Motor neuron (in vitro differentiated cells): ENCODE measurements around the gene TLK2. TPM values are rescaled to one million over a fixed set of nuclear protein-coding genes. Genes with fewer than 3 reads are reported as not detected.

Source experiments
- ATAC-seq, 8 experiments: fragments of 200-7000 bp; cut with Tn5 transposase; replicated peaks in 6 of 8; 2 replicates each; pipeline ENCODE4 v1.8.0; 2021; ENCODE audit warnings: mild to moderate bottlenecking in 8 of 8, moderate library complexity in 8 of 8
- H3K27ac ChIP-seq, 2 donors: fragments of 250-450 bp; sonication (Bioruptor Pico); 2 replicates each; pipeline ENCODE4 v1.9.0; 2021; ENCODE audit warnings: antibody characterized with exemption in 2 of 2, mild to moderate bottlenecking in 2 of 2, moderate library complexity in 1 of 2
- H3K4me1 ChIP-seq, 2 donors: fragments of 250-450 bp; sonication (Bioruptor Pico); replicated peaks in 1 of 2; 2 replicates each; pipeline ENCODE4 v1.6.1; 2021; ENCODE audit warnings: antibody characterized with exemption in 2 of 2, mild to moderate bottlenecking in 2 of 2, moderate library complexity in 1 of 2
- H3K4me3 ChIP-seq, 5 donors: fragments of 250-450 bp; sonication (Bioruptor Pico); 2 replicates each; pipeline ENCODE4 v1.9.0; 2021; ENCODE audit warnings: antibody characterized with exemption in 5 of 5, mild to moderate bottlenecking in 5 of 5, moderate library complexity in 4 of 5
- WGBS, 10 experiments: fragments of 450-650 bp; shearing (Covaris generic); methylation state at CpG; one replicate each; pipeline ENCODE4 v1.0.0; 2022; 5-methylcytosine and 5-hydroxymethylcytosine counted together
- in situ Hi-C, 9 experiments: fragments of 400-800 bp; cut with MboI; loops; one replicate each; pipeline ENCODE4 v1.15.0; 2021; ENCODE audit warnings: low sequenced_read_pairs in 9 of 9, low pct_unique_long_range_greater_than_20kb in 2 of 9; ENCODE audit not compliant: unreplicated experiment in 9 of 9
- total RNA-seq, 8 experiments: library from RNA; unstranded; fragments of 300-600 nt; gene quantifications; 2 replicates each; pipeline versions ENCODE4 v1.2.3 to v1.2.4, GENCODE V29; 2022

TLK2 gene
- total RNA-seq, 8 experiments from 2014 or later: 25.2 to 54.5 (median 49.5) TPM

- in situ Hi-C loops: no loop called here
- Histone ChIP-seq H3K4me1 (peaks cover 11 to 13% of the 10 kb centered on the region in 2 donors), H3K27ac (no peak overlapping the region), H3K4me3 (no peak overlapping the region)
- ATAC-seq: peak in 6 of 8 experiments; percentile 8 to 63 (median 18)
- WGBS, 10 experiments: 33 to 100% (median 72%) methylated on average over 1 to 5 of the region's 6 CpGs; no CpG with 5 or more reads in 2 of the 10 experiments
Observed at GRCh38 chr17:62617894-62618472, 139.4 kb downstream of the TLK2 start.

- Histone ChIP-seq H3K4me3 (no peak overlapping the region), H3K4me1 (peaks cover 11 to 13% of the 10 kb centered on the region in 2 donors), H3K27ac (no peak overlapping the region)
- in situ Hi-C loops: no loop called here
- 45 to 100% (median 100%) methylated on average over 1 to 9 of the region's 17 CpGs; no CpG with 5 or more reads in 5 of the 10 experiments for WGBS, 10 experiments
- ATAC-seq: peak in 1 of 8 experiments; percentile 8
Observed at GRCh38 chr17:62618647-62619416, 140.2 kb downstream of the TLK2 start.

GRCh38 chr17:62619417-62620155, 141.0 kb downstream of the TLK2 start:
- H3K27ac ChIP-seq: no peak overlapping the region
- H3K4me1 ChIP-seq: peaks cover 11 to 13% of the 10 kb centered on the region in 2 donors
- H3K4me3 ChIP-seq: no peak overlapping the region
- peak in 2 of 8 experiments; percentile 30 to 47 for ATAC-seq
- 0 to 100% (median 80%) methylated on average over 1 to 7 of the region's 10 CpGs; no CpG with 5 or more reads in 4 of the 10 experiments for WGBS, 10 experiments
- in situ Hi-C loops: no loop called here

- in situ Hi-C loops: no loop called here
- Histone ChIP-seq H3K27ac (no peak overlapping the region), H3K4me1 (peaks cover 11 to 13% of the 10 kb centered on the region in 2 donors), H3K4me3 (no peak overlapping the region)
- 74 to 100% (median 95%) methylated on average over 2 to 7 of the region's 11 CpGs for WGBS, 10 experiments
- no peak for ATAC-seq
Observed at GRCh38 chr17:62621223-62621622, 142.6 kb downstream of the TLK2 start.

GRCh38 chr17:62625184-62625869, 146.7 kb downstream of the TLK2 start:
- no peak for ATAC-seq
- in situ Hi-C loops: no loop called here
- Histone ChIP-seq H3K27ac (no peak overlapping the region), H3K4me3 (no peak overlapping the region), H3K4me1 (peaks cover 9 to 19% of the 10 kb centered on the region in 2 donors)
- 88 to 100% (median 93%) methylated on average over 3 to 11 of the region's 19 CpGs; no CpG with 5 or more reads in 3 of the 10 experiments for WGBS, 10 experiments

DNA sequence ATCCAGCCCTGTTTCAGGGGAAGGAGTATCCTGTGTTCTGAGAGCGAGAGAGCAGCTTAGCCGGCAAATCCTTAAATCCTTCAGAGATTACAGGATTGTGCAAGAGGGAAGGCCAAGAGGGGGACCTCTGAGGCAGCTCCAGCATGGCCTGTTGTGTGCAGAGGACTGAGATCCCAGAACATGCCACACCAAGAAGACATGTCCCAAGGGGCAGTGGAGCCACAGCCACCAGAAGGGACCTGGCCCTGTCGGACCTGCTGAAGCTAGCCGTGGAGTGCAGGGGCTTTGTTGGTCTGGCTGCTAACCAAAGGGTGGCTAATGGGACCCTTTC, 147.2 kb downstream of the TLK2 start:
- no peak overlapping the region for H3K27ac ChIP-seq
- in situ Hi-C loops: no loop called here
- 80 to 100% (median 87%) methylated on average over 1 to 4 of the region's 4 CpGs; no CpG with 5 or more reads in 7 of the 10 experiments for WGBS, 10 experiments
- no peak overlapping the region for H3K4me3 ChIP-seq
- ATAC-seq: no peak
- H3K4me1 ChIP-seq: peaks cover 9 to 19% of the 10 kb centered on the region in 2 donors

- peaks cover 9 to 20% of the 10 kb centered on the region in 2 donors for H3K4me1 ChIP-seq
- H3K4me3 ChIP-seq: peak overlapping the region; percentile 43 to 62 (median 59)
- peak overlapping the region; percentile 40 to 62 for H3K27ac ChIP-seq
- 0 to 62% (median 42%) methylated on average over 1 to 3 of the region's 21 CpGs; no CpG with 5 or more reads in 3 of the 10 experiments for WGBS, 10 experiments
- peak in 7 of 8 experiments; percentile 3 to 45 (median 27) for ATAC-seq
- in situ Hi-C loops: no loop called here
Observed at GRCh38 chr17:62626719-62627218, 148.1 kb downstream of the TLK2 start.

DNA sequence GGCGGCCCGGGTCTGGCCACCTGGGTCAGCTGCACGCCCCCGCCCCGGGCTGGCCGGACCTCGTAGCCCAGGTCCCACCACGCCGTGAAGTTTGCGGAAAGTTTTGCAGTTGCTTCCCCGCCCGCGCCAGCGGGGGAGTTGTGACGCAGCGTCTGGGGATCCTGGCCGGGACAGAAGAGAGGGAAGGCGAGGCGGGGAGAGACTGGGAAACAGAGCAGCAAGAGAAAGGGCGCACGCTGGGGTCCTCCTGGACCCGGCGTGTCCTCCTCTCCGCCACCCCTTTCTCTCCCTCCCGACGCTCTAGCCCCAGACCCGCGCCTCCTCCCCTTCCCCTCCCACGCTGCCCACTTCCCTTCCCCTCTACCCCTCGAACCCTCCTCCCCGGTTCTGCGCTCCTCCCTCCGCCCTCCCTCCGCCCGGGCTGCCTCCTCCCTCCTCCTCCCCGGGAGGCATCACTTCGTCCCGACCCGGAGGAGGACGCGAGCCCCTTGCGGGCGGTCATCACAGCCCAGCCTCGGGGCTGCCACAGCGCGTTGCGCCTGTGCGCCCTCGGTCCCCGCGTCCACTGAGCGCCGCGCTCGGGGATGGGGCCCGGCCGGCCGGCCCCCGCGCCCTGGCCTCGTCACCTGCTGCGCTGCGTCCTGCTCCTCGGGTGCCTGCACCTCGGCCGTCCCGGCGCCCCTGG, 148.7 kb downstream of the TLK2 start, which contains the start of gene MRC2:
Gene MRC2 (plus strand): TSS at position 452 of the 685 bp plus-strand sequence. CDS start 133 bp downstream, at position 585.
- peak; percentile 45 to 75 (median 69) for ATAC-seq
- in situ Hi-C loops: no loop called here
- Histone ChIP-seq H3K4me1 (peaks cover 12 to 24% of the 10 kb centered on the region in 2 donors), H3K4me3 (peak within 1 kb of the TSS; percentile 43 to 62 (median 59)), H3K27ac (peak within 1 kb of the TSS; percentile 40 to 62)
- no CpG with 5 or more reads among the region's 68 CpGs for WGBS, 10 experiments

- Histone ChIP-seq H3K27ac (peak overlapping the region in 1 of 2 donors; percentile 62), H3K4me3 (peak overlapping the region; percentile 43 to 62 (median 59)), H3K4me1 (peaks cover 19 to 31% of the 10 kb centered on the region in 2 donors)
- WGBS, 10 experiments: 0% methylated on average over 3 to 5 of the region's 61 CpGs; no CpG with 5 or more reads in 8 of the 10 experiments
- peak; percentile 21 to 48 (median 40) for ATAC-seq
- in situ Hi-C loops: no loop called here
Observed at GRCh38 chr17:62627904-62628633, 149.4 kb downstream of the TLK2 start.

DNA sequence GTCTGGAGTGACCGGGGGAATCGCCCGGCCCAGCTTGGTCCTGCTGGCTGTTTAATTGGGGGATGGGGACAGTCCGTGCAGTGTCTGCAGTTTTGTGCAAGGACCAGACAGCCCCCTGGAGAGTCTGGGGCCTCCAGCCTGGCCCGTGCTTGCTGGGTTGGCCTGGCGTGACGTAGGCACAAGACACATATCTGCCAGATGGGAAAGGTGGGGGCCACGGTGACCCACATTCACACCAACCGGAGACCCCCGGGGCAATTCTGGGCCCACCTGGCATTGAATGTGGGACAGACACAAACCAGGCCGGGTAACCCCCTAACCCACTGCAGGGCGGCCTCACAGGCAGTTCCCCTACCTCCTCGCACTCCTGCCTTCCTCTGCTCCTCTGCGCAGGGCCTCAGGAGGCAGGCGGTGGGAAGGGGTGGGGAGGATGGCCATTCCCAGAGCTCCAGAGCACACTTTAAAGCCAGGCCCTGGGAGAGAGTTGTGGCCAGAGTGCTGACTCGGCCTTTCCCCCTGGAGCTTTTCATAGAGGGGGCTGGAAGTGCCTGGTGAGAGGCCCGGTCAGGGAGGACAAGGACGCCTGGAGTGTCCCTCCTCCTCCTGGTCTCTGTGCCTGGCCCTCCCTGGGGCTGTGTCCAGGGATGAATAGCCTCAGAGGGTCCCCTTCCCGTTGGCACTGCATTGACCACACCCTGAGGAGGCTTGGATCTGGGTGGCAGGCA, 150.4 kb downstream of the TLK2 start:
- ATAC-seq: peak in 7 of 8 experiments; percentile 2 to 40 (median 30)
- H3K4me3 ChIP-seq: peak overlapping the region; percentile 43 to 62 (median 59)
- in situ Hi-C loops: no loop called here
- WGBS, 10 experiments: 11 to 20% (median 13%) methylated on average over 2 to 3 of the region's 19 CpGs; no CpG with 5 or more reads in 7 of the 10 experiments
- peak overlapping the region; percentile 44 to 52 for H3K27ac ChIP-seq
- peaks cover 29 to 40% of the 10 kb centered on the region in 2 donors for H3K4me1 ChIP-seq
